ENCODE results near the gene TCF12. TPM values are rescaled to one million over a fixed set of nuclear protein-coding genes. Genes with fewer than 3 reads are reported as not detected.
"Not testable (repeated sequence)": the region's sequence is repeated elsewhere in the genome, so short reads cannot be mapped to it uniquely, and the experiment has no call there.

Gene TCF12
- total and polyA plus RNA-seq, 7 experiments from 2014 or later = 51.3 to 99.4 (median 79.9) TPM

- POLR2A ChIA-PET = no interaction called here
- no peaks in the 10 kb centered on the region for H3K27me3 ChIP-seq (ENCODE audit: control insufficient read depth in 2 of 2, insufficient read depth in 2 of 2, low read length in 2 of 2)
- H3K4me3 ChIP-seq (ENCODE audit: low read length) = no peak overlapping the region
- CTCF ChIA-PET = no interaction called here
- peaks cover 19 to 56% (median 47%) of the 10 kb centered on the region in 5 donors for H3K36me3 Mint-ChIP-seq
- H3K4me1 Mint-ChIP-seq = peaks cover 7 to 25% (median 13%) of the 10 kb centered on the region in 7 donors
- DNase-seq (no peak), ATAC-seq (no peak)
- H3K9me3 ChIP-seq (ENCODE audit: control insufficient read depth in 2 of 3, low read length in 3 of 3) = peaks cover 0 to 8% (median 5%) of the 10 kb centered on the region in 3 experiments
- intact Hi-C loops (cut with micrococcal nuclease) = no loop called here
- peaks cover 0 to 32% (median 11%) of the 10 kb centered on the region in 11 donors for H3K9me3 Mint-ChIP-seq
- H3K4me3 Mint-ChIP-seq = no peak overlapping the region
- no peaks in the 10 kb centered on the region for H3K27me3 Mint-ChIP-seq
- H3K27ac Mint-ChIP-seq = no peak overlapping the region
- no peak overlapping the region for H3K27ac ChIP-seq (ENCODE audit: low read depth, low read length)
- peaks cover 0 to 5% (median 0%) of the 10 kb centered on the region in 3 experiments for H3K36me3 ChIP-seq (ENCODE audit: control insufficient read depth in 2 of 3, insufficient read depth in 3 of 3, low read length in 3 of 3)
- no peaks in the 10 kb centered on the region for H3K4me1 ChIP-seq (ENCODE audit: control insufficient read depth in 2 of 2, insufficient read depth in 2 of 2, low read length in 2 of 2)
Observed at GRCh38 chr15:57150066-57150865, 231.8 kb downstream of the TCF12 start.

- H3K27ac ChIP-seq (ENCODE audit: low read depth, low read length); H3K4me1 ChIP-seq (ENCODE audit: control insufficient read depth in 2 of 2, insufficient read depth in 2 of 2, low read length in 2 of 2); POLR2A ChIA-PET; H3K4me3 Mint-ChIP-seq; CTCF ChIA-PET; ATAC-seq; intact Hi-C loops (cut with micrococcal nuclease); H3K27me3 Mint-ChIP-seq; H3K4me3 ChIP-seq (ENCODE audit: low read length); H3K36me3 ChIP-seq (ENCODE audit: control insufficient read depth in 2 of 3, insufficient read depth in 3 of 3, low read length in 3 of 3); H3K27ac Mint-ChIP-seq; H3K27me3 ChIP-seq (ENCODE audit: control insufficient read depth in 2 of 2, insufficient read depth in 2 of 2, low read length in 2 of 2); H3K9me3 ChIP-seq (ENCODE audit: control insufficient read depth in 2 of 3, low read length in 3 of 3); DNase-seq: not testable (repeated sequence)
- Mint-ChIP-seq H3K9me3 (peaks cover 0 to 32% (median 11%) of the 10 kb centered on the region in 11 donors), H3K36me3 (peaks cover 19 to 56% (median 47%) of the 10 kb centered on the region in 5 donors), H3K4me1 (peaks cover 7 to 25% (median 13%) of the 10 kb centered on the region in 7 donors)
Observed at GRCh38 chr15:57150866-57151203, 232.4 kb downstream of the TCF12 start.

GRCh38 chr15:57152133-57152532, 233.7 kb downstream of the TCF12 start:
- POLR2A ChIA-PET = no interaction called here
- peaks cover 0 to 8% (median 5%) of the 10 kb centered on the region in 3 experiments for H3K9me3 ChIP-seq (ENCODE audit: control insufficient read depth in 2 of 3, low read length in 3 of 3)
- DNase-seq = no peak
- H3K36me3 ChIP-seq (ENCODE audit: control insufficient read depth in 2 of 3, insufficient read depth in 3 of 3, low read length in 3 of 3) = peaks cover 0 to 5% (median 0%) of the 10 kb centered on the region in 3 experiments
- Mint-ChIP-seq H3K4me3 (no peak overlapping the region), H3K36me3 (peaks cover 19 to 62% (median 45%) of the 10 kb centered on the region in 5 donors), H3K4me1 (peaks cover 4 to 28% (median 11%) of the 10 kb centered on the region in 7 donors), H3K27me3 (no peaks in the 10 kb centered on the region), H3K27ac (peak overlapping the region in 2 of 9 donors; percentile 43 to 50), H3K9me3 (peaks cover 0 to 32% (median 11%) of the 10 kb centered on the region in 11 donors)
- no peaks in the 10 kb centered on the region for H3K27me3 ChIP-seq (ENCODE audit: control insufficient read depth in 2 of 2, insufficient read depth in 2 of 2, low read length in 2 of 2)
- intact Hi-C loops (cut with micrococcal nuclease) = no loop called here
- ATAC-seq = no peak
- H3K27ac ChIP-seq (ENCODE audit: low read depth, low read length) = no peak overlapping the region
- no peaks in the 10 kb centered on the region for H3K4me1 ChIP-seq (ENCODE audit: control insufficient read depth in 2 of 2, insufficient read depth in 2 of 2, low read length in 2 of 2)
- no peak overlapping the region for H3K4me3 ChIP-seq (ENCODE audit: low read length)
- CTCF ChIA-PET = no interaction called here

GRCh38 chr15:57152666-57153539, 234.5 kb downstream of the TCF12 start:
- Mint-ChIP-seq H3K27ac (peak overlapping the region in 3 of 9 donors; percentile 52 to 69 (median 63)), H3K9me3 (peaks cover 0 to 32% (median 11%) of the 10 kb centered on the region in 11 donors), H3K36me3 (peaks cover 19 to 64% (median 45%) of the 10 kb centered on the region in 5 donors), H3K27me3 (no peaks in the 10 kb centered on the region), H3K4me1 (peaks cover 3 to 28% (median 11%) of the 10 kb centered on the region in 7 donors), H3K4me3 (peak overlapping the region in 1 of 10 donors; percentile 29)
- Histone ChIP-seq H3K4me1 (ENCODE audit: control insufficient read depth in 2 of 2, insufficient read depth in 2 of 2, low read length in 2 of 2) (no peaks in the 10 kb centered on the region), H3K36me3 (ENCODE audit: control insufficient read depth in 2 of 3, insufficient read depth in 3 of 3, low read length in 3 of 3) (peaks cover 0 to 5% (median 0%) of the 10 kb centered on the region in 3 experiments), H3K27me3 (ENCODE audit: control insufficient read depth in 2 of 2, insufficient read depth in 2 of 2, low read length in 2 of 2) (no peaks in the 10 kb centered on the region), H3K27ac (ENCODE audit: low read depth, low read length) (no peak overlapping the region), H3K9me3 (ENCODE audit: control insufficient read depth in 2 of 3, low read length in 3 of 3) (peaks cover 0 to 8% (median 5%) of the 10 kb centered on the region in 3 experiments), H3K4me3 (ENCODE audit: low read length) (no peak overlapping the region)
- intact Hi-C loops (cut with micrococcal nuclease) = no loop called here
- POLR2A ChIA-PET = no interaction called here
- no peak for DNase-seq
- ATAC-seq = peak; percentile 31
- CTCF ChIA-PET = no interaction called here

- H3K9me3 Mint-ChIP-seq = peaks cover 0 to 16% (median 6%) of the 10 kb centered on the region in 11 donors
- H3K4me3 Mint-ChIP-seq = no peak overlapping the region
- Histone ChIP-seq H3K27ac (ENCODE audit: low read depth, low read length) (no peak overlapping the region), H3K4me3 (ENCODE audit: low read length) (no peak overlapping the region), H3K27me3 (ENCODE audit: control insufficient read depth in 2 of 2, insufficient read depth in 2 of 2, low read length in 2 of 2) (no peaks in the 10 kb centered on the region), H3K4me1 (ENCODE audit: control insufficient read depth in 2 of 2, insufficient read depth in 2 of 2, low read length in 2 of 2) (no peaks in the 10 kb centered on the region), H3K9me3 (ENCODE audit: control insufficient read depth in 2 of 3, low read length in 3 of 3) (peaks cover 0 to 8% (median 5%) of the 10 kb centered on the region in 3 experiments), H3K36me3 (ENCODE audit: control insufficient read depth in 2 of 3, insufficient read depth in 3 of 3, low read length in 3 of 3) (peaks cover 0 to 5% (median 0%) of the 10 kb centered on the region in 3 experiments)
- no peak for ATAC-seq
- POLR2A ChIA-PET = no interaction called here
- no peak overlapping the region for H3K27ac Mint-ChIP-seq
- DNase-seq = no peak
- CTCF ChIA-PET = no interaction called here
- H3K27me3 Mint-ChIP-seq = no peaks in the 10 kb centered on the region
- peaks cover 4 to 23% (median 11%) of the 10 kb centered on the region in 7 donors for H3K4me1 Mint-ChIP-seq
- H3K36me3 Mint-ChIP-seq = peaks cover 10 to 57% (median 27%) of the 10 kb centered on the region in 5 donors
- intact Hi-C loops (cut with micrococcal nuclease) = no loop called here
Observed at GRCh38 chr15:57156210-57156884, 237.9 kb downstream of the TCF12 start.

GRCh38 chr15:57158589-57158988, 240.1 kb downstream of the TCF12 start:
- Histone ChIP-seq H3K4me3 (ENCODE audit: low read length) (no peak overlapping the region), H3K36me3 (ENCODE audit: control insufficient read depth in 2 of 3, insufficient read depth in 3 of 3, low read length in 3 of 3) (no peaks in the 10 kb centered on the region), H3K4me1 (ENCODE audit: control insufficient read depth in 2 of 2, insufficient read depth in 2 of 2, low read length in 2 of 2) (no peaks in the 10 kb centered on the region), H3K9me3 (ENCODE audit: control insufficient read depth in 2 of 3, low read length in 3 of 3) (no peaks in the 10 kb centered on the region), H3K27ac (ENCODE audit: low read depth, low read length) (no peak overlapping the region), H3K27me3 (ENCODE audit: control insufficient read depth in 2 of 2, insufficient read depth in 2 of 2, low read length in 2 of 2) (no peaks in the 10 kb centered on the region)
- Mint-ChIP-seq H3K36me3 (peaks cover 0 to 35% (median 11%) of the 10 kb centered on the region in 5 donors), H3K9me3 (peaks cover 0 to 3% (median 0%) of the 10 kb centered on the region in 11 donors), H3K4me3 (no peak overlapping the region), H3K4me1 (peaks cover 3 to 10% (median 4%) of the 10 kb centered on the region in 7 donors), H3K27ac (no peak overlapping the region), H3K27me3 (no peaks in the 10 kb centered on the region)
- DNase-seq (no peak), ATAC-seq (no peak)
- CTCF ChIA-PET = interaction anchor here (0.8 kb wide), 1 partner anchor 12 kb away, joined by 3 read pairs; no protein-coding TSS in a partner anchor
- intact Hi-C loops (cut with micrococcal nuclease) = no loop called here
- POLR2A ChIA-PET = no interaction called here
